ENCODE results near the gene PBXIP1.

The PBXIP1 gene

GRCh38 chr1:154972517-154973343 lies 16.8 kb upstream of the PBXIP1 start:
- DNase-seq: no peak

GRCh38 chr1:154972213-154972516 lies 16.3 kb upstream of the PBXIP1 start:
- DNase-seq: no peak

GRCh38 chr1:154971341-154971998 lies 15.6 kb upstream of the PBXIP1 start:
- DNase-seq: no peak

GRCh38 chr1:154970631-154971340 lies 14.9 kb upstream of the PBXIP1 start, which contains the start of gene SHC1:
SHC1 (minus strand) TSS chr1:154970747; CDS start chr1:154970526, 221 bp downstream.
- DNase-seq: peak; percentile 90

- DNase-seq: no peak
These were observed 14.1 kb upstream of the PBXIP1 start for GRCh38 chr1:154969860-154970452.

GRCh38 chr1:154969246-154969645 lies 13.3 kb upstream of the PBXIP1 start:
- DNase-seq: no peak

GRCh38 chr1:154968731-154969130 lies 12.8 kb upstream of the PBXIP1 start:
- no peak for DNase-seq

GRCh38 chr1:154967331-154967950 lies 11.5 kb upstream of the PBXIP1 start:
- no peak for DNase-seq

- DNase-seq: no peak
These were observed 10.2 kb upstream of the PBXIP1 start for GRCh38 chr1:154966111-154966510.

GRCh38 chr1:154964359-154964758 lies 8.5 kb upstream of the PBXIP1 start:
- DNase-seq: no peak

- DNase-seq: no peak
These were observed 7.7 kb upstream of the PBXIP1 start for GRCh38 chr1:154963643-154964042.

- no peak for DNase-seq
These were observed 7.0 kb upstream of the PBXIP1 start for GRCh38 chr1:154962795-154963330.

- peak; percentile 66 for DNase-seq
These were observed 6.4 kb upstream of the PBXIP1 start for GRCh38 chr1:154962156-154962749.

GRCh38 chr1:154961207-154962155 lies 5.6 kb upstream of the PBXIP1 start, which contains the start of gene PYGO2:
PYGO2 (minus strand) TSS chr1:154961782; CDS start chr1:154961576, 206 bp downstream.
- peak; percentile 89 for DNase-seq

GRCh38 chr1:154960446-154961136 lies 4.7 kb upstream of the PBXIP1 start:
- DNase-seq: no peak

GRCh38 chr1:154959426-154959780 lies 3.5 kb upstream of the PBXIP1 start:
- DNase-seq: no peak

- no peak for DNase-seq
These were observed 3.0 kb upstream of the PBXIP1 start for GRCh38 chr1:154958681-154959425.

GRCh38 chr1:154958036-154958435 lies 2.1 kb upstream of the PBXIP1 start:
- DNase-seq: no peak

- no peak for DNase-seq
These were observed 1.3 kb upstream of the PBXIP1 start for GRCh38 chr1:154957091-154957657.
